GM18870 (cell line): ENCODE data around the gene OVCH1.

Source experiments
- ATAC-seq: cut with Tn5 transposase; IDR thresholded peaks from one replicate; pipeline ENCODE4 v1.9.1; 2021; ENCODE audit warnings: moderate library complexity; ENCODE audit not compliant: unreplicated experiment

OVCH1 gene, protein sequence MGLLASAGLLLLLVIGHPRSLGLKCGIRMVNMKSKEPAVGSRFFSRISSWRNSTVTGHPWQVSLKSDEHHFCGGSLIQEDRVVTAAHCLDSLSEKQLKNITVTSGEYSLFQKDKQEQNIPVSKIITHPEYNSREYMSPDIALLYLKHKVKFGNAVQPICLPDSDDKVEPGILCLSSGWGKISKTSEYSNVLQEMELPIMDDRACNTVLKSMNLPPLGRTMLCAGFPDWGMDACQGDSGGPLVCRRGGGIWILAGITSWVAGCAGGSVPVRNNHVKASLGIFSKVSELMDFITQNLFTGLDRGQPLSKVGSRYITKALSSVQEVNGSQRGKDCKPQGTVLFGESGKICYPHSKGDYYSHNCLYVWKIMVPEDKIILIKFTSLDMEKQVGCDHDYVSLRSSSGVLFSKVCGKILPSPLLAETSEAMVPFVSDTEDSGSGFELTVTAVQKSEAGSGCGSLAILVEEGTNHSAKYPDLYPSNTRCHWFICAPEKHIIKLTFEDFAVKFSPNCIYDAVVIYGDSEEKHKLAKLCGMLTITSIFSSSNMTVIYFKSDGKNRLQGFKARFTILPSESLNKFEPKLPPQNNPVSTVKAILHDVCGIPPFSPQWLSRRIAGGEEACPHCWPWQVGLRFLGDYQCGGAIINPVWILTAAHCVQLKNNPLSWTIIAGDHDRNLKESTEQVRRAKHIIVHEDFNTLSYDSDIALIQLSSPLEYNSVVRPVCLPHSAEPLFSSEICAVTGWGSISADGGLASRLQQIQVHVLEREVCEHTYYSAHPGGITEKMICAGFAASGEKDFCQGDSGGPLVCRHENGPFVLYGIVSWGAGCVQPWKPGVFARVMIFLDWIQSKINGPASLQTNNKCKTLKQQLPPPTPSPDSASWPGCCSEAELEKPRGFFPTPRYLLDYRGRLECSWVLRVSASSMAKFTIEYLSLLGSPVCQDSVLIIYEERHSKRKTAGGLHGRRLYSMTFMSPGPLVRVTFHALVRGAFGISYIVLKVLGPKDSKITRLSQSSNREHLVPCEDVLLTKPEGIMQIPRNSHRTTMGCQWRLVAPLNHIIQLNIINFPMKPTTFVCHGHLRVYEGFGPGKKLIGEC

DNA sequence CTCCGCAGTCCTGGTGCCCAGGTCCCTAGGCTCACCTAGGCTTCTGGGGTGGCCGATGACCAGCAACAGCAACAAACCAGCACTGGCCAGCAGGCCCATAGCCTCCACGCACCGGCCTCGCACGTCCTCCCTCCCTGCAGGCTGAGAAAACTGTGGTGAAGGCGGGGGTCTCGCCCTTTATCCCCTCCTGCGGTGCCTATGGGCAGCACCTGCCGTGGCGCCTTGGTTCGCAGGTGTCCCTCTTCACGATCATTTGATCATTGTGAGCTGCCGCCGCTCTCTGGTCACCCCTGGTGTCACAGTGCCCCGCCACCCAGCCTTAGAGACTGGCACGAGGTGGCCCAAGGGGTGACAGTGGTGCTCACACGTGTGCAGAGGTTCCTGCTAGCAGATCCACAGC is at the start of gene OVCH1:
TSS of gene OVCH1 (minus strand) at position 99 of the 400 bp plus-strand sequence. CDS start at position 99, 0 bp downstream.
- no peak for ATAC-seq

DNA sequence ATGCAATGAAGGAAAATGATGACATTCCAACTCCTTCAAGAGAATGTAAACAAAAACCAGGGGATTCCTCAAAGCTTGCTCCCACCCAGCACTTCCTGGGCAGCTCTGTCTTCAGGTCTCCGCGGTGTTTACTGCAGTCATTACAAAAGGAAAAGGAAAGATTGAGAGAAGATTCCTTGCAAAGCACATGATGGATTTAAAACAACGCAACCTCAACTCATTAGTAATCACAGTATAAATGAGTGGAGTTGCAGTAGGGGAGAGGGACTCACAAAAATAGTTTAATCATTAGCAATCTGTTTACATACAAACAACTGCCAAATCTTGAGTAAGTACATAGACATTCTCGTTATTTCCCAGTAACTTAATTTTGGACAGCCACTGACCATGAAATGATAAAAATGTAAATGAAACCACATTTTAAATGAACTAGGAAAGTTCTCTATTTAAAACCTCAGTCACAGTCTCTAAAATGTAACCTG is 49.7 kb upstream of the OVCH1 start:
- no peak for ATAC-seq

DNA sequence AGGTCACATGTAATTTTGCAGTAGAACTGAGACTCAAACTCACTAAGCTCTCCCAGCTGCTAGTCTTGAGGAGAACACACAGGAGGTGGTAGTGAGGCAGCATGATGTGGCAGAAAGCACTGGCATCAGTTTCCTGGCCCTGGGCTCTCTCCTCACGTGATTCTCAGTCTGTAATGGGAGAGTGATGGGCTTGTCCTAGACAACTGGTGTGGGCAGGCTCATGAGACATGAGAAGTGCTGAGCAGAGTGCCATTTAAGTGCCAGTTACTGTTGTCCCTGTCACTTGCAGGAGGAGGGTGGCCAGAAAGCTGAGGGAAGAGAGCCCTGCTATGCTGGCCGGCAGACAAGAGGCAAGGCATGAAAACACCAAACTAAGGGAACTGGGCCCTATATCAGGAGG is 48.5 kb upstream of the OVCH1 start:
- ATAC-seq, result no peak

DNA sequence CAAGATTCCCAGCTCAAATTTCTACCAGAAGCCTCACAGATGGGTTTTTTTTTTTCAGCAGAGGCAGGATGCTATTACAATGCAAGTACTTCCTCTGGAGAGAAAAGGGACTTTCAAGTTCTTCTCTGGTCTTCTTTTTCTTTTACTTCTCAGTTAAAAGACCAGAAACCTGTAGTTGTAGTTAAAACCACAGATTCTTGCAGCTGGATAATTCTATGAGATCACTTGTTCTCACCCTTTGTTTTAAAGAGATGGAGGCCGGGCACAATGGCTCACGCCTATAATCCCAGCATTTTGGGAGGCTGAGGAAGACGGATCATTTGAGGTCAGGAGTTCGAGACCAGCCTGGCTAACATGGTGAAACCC is 47.6 kb upstream of the OVCH1 start:
- peak; percentile 97 for ATAC-seq

DNA sequence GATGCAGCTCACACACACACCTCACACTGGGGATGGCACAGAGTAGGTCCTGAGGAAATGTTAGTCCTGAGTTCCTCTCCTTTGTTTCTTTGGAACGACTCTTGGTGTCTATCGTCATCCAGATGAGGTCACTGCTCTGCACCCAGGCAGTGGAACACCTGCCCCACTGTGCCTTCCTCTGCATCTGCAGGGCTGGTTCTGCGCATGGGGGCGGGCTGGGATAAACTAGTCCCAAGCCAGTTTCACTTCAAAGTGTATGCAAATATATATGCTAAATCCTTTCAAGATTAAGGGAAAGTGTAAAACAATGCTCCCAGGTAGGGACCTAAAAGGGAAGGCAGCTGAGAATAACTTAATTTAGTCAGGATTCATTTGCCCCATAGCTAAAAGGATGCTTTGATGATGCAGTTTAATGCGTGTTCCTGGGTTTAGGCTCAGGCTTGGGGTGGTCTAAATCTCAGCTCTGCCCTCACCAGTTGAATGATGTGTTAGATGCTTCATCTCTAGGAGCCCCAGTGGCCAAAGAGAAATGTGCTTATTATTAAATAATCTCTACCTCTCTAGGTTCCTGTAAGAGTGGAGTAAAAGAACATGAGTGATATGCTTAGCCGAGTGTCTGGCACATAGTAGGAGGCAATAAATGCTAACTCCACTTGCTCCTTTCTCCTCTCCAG is 47.1 kb upstream of the OVCH1 start:
- ATAC-seq, result peak; percentile 39

DNA sequence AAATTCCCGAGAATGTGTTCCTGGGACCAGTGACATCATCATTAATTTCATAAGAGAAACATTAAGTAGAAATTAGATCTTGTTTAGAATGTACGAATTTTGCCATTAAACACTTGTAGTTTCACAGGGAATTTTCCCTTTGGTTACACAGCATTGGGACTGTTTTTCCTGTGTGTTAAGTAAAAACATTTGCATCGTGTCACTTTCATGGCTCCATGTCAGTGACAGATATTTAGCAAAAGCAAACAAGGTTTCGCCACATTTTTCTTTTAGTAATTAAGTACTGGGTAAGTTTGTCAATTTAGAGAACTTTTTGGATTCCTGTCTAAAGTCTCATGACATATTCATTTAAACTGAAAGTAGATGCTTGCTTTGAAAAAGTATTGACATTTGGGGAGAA is 45.5 kb upstream of the OVCH1 start:
- ATAC-seq, result no peak

DNA sequence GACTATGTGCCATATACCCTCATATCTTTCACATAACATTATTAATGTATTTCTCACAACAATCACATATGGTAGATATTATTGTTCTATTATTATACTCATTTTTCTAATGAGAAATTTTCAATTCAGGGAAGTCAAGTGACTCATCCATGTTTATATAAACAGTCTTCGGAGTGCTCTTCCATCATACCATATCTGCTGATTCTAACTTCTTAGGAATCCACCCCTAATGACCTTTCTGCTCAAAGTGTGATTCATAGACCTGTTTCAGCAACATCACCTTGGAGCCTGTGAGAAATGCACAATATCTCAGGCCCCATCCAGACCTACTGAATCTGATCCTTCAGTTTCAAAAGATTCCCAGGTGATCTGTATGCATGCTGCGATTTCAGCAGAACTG is 39.8 kb upstream of the OVCH1 start:
- ATAC-seq, result no peak

DNA sequence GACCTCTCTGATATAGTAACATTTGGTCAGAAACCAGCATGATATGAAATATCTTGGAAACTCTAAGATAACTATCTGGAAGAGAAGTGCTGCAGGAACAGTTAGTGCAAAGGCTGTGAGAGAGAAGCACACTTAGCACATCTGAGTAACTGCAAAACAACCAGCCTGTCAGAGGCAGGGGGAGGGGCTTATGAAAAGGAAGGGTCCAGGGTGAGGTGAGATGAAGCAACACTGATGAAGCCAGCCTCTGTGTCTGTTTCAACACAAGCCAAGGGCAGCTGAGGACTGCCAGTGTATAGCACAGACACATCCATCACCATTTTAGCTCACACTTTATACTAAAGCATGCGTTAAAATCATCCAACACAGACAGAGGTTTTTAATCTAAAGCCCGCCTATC is 37.4 kb upstream of the OVCH1 start:
- ATAC-seq, result no peak

DNA sequence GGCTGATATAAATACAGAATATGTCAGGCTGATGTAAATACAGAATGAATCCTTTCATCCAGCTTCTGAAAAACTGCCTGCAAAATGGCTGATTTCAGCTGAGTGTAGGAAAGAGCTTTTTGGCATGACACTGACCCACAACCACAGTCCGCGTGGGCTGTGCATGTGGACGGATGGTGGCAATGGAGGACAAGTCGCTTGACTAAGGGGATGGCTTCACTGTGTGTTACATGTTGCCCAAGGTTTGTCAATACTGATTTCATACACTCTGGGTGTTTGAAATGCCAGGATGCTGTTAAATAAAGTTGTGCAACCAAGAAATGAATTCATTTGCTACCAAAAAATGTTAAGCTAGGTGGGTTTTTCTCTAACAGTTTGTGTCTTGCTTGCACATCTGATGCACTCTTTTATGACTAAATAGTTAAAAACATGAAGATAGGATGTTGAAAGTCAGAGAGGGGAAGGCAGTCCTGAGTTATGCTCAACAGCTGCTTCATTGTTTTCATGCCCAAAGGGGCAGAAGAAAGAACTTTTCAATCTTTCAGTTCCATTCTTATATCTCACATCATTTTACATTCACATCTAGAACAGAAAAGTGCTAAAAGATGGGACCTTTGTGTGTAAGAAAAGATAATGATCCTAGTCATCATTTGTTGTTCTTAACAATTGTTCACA is 36.5 kb upstream of the OVCH1 start:
- ATAC-seq, result peak; percentile 58

DNA sequence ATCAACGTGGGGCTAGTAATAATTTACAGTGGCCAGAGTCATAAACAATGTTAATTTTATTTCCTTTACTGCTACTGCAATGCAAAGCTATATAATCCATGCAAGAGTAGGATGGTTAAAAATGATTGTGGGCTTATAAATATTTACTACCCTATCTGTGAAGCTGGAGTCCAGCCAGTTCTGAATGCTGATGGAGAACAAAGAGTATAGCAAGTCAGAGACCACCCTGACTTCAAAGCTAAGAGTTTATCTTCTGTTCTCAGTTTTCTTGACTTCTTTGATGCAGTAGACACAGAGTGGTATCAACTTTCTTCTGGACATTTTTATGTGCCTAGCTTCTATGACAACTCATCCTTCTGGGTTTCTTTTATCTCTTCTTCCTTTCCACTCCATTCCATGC is 34.0 kb upstream of the OVCH1 start:
- ATAC-seq, result no peak

DNA sequence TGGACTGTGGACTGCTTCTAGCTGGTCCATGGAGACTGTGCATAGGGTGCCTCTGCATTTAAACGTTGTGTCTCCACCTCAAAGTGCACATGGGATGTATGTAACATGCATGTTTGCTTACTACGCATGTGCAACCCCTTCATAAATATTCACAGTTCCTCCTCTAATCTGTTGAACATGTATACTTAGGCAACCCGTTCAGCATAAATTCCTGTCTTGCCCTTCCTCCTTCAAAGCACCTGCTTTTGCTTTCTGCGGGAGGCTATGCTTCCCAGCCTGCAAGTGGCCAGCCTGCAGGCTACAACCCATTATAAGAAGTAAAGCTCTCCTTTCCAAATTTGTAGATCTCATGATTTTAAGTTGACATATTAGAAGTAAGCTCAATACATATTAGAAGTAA is 33.0 kb upstream of the OVCH1 start:
- ATAC-seq, result no peak

DNA sequence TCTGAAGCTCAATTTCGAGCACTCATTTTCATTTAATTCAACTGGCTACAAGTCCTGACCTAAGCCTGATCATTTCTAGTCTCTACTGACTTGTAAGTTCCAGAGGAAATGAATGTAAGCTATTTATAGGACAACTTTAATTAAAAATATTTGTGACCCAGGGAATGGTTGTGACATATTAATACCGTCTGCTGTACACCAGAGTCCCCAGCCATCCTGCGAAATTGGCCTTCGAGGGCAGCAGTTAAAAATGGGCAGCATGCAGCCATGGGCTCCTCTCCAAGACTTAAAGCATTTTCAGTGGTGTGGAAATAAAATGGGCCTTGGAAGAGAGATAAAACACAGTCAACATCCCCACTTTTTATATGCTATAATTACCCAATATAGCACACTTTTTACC is 30.7 kb upstream of the OVCH1 start:
- no peak for ATAC-seq

DNA sequence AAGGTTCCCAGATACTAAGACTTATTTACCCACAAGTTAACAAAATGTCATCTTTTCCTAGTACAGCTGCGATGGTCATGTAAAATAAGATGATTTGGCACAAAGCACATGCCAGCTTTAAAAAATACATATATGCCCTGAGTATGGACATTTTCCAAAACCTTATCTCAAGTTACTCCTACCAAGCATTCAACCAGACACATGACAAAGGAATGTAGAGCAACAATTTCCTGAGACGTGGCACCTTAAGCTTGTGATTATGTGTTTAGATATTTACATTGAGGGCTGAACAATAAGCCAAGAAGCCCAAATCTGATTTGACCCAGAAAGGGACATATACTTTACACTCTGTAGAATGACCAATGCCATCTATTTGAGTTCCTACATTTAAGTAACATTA is 24.5 kb upstream of the OVCH1 start:
- no peak for ATAC-seq

DNA sequence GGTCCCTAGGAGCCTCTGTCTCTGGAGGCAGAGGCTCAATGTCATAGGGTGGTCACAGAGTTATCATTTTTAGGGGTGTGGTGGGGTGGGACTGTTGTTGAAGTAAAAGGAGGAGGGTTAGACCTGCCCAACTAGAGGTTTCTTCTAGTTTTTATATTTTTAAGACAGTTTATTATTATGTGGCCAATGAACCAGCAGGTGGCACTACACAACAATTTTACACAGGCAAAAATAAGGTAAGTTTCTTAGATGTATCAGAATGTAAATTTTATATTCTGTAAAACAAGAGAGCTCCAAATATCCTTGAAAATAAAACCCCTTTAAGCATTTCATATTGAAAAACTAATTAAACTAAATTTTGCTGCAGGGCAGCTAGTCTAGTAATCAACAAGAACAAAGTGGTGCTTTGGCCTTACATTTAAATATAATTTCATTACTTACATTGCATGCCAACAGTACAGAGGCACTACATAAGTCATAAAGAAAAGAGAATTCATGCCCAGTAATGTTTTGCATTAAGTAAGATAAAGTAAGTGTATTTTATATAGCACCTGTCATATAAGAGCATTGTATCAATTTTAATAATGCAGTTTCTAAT is 22.2 kb upstream of the OVCH1 start:
- ATAC-seq, result no peak

DNA sequence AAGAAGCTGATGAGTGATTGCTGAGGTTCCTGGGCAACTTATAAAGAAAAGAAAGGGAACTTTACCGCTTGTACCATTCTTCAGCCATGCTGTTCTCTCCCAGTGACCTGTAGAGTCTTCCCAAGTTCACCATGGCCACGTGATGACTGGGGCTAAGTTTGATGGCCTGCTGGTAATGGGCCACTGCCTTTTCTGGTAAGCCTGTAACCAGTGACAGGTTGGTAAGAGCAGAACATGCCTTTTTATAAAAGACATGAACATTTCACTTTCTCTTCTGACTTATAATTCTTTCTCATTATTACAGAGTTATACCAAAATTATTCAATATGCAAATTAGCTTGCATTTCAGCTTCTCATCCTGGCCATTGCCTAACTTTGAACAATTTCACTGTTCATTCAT is 20.9 kb upstream of the OVCH1 start:
- no peak for ATAC-seq

DNA sequence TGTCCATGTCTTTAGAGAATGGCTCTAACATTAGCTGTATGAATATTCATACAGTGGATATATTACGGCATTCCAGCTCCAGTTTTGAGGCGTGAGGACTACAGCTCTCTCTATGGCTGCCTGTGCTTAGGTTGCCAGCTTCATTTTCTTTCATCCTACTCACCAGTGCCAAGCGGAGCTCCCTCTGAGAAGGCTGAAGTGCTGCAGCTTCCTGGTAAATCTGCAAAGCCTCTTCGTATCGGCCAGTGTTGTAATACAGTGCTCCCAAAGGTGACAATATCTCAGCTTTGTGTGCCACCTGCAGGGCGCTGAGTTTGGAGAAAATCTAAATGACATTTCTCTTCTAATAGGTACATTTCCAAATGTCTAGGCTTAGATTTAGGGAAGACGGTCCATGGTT is 19.8 kb upstream of the OVCH1 start:
- ATAC-seq, result no peak

DNA sequence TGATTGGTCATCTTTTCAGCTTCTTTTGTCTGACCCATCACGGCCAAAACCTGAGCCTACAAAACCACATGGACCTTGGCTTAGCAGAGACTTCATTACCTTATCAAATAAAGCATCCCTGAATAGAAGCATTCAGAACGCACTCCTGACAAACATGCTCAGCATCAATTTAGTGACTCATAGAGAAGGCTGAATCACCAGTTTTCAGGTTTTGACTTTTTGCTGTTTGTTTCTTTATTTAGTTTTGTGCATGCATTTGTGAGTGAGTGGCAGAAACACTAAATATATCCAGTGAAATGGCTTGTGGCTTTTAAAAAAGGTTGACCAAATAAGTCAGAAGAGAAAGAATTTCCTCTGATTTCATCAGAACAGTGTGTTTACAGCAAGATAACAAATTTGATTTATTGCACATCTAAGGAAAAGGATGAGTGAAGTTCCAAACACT is 19.0 kb upstream of the OVCH1 start:
- ATAC-seq, result no peak

DNA sequence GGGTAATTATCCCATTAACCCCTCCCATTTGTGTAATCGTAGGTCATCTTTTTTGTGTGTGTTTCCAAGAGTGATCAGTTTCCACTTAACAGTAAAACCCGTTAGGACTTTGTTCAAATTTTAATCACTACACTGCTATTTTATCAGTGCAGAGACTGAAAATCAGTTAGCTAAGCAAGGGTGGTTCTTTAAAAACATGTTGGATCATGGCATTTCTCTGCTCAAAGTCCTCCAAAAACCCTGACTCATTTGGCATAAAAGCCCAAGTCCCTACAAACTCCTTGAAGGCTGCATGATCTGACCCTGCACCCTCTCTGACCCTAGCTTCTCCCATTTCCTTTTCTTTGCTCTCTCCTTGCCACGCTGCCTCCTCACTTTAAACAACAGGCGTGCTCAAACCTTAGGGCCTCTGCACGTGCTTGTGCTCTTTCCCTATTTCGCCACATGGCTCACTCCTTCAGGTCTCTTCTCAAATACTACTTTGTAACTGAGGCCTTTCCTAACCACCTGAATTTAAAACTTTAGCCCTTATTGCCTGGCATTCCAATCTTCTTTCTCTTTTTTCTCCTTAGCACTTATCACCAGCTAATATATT is 13.2 kb upstream of the OVCH1 start:
- no peak for ATAC-seq

DNA sequence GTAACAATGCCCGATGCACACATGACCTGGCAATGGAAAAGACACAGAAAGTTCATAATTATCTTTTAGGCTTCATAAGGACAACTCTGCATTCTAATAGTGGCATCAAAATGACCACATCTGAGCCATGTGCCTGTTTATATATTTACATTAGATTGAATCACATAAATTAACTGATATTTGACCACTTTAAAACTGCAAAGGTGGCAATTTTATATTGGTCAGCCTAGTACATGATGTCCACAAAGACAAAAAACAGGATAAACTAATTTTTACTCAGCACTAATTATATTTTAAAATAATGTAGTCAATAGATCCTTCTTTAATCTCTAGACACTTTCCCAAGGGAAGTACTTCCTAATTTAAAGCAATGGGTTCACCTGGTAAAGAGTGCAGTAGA is 12.0 kb upstream of the OVCH1 start:
- no peak for ATAC-seq

DNA sequence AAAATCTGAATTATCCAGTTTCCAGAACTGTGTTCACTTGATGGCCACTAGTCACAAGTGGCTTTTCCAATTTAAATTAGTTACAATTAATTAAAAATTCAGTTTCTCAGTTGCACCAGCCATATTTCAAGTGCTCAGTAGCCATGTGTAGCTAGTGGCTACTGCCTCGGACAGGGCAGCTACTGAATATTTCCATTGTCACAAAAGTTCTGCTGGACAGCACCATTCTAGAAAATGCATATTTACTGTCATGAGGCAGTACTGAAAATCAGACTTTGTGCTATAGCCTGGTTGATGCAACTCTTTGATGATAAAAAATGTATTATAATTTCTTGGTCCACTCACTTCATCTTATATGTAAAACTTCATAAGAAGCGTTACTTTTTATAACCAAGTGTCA is 11.5 kb upstream of the OVCH1 start:
- ATAC-seq, result no peak
